Measurements from ENCODE around the gene PRR18. TPM values are rescaled to one million over a fixed set of nuclear protein-coding genes. Genes with fewer than 3 reads are reported as not detected.

The PRR18 gene
- total RNA-seq, 2 experiments from 2014 or later = not detected

GRCh38 chr6:166312832-166313231 lies 4.6 kb upstream of the PRR18 start:
- ATAC-seq = no peak
- H3K4me1 Mint-ChIP-seq (ENCODE audit: low read depth) = peaks cover 1% of the 10 kb centered on the region
- H3K4me3 Mint-ChIP-seq = no peak overlapping the region
- ChIA-PET POLR2A (no interaction called here), CTCF (interaction anchor here (0.7 to 2.9 kb wide), 24 partner anchors 9 to 315 kb away, joined by 3 to 55 read pairs (median 6); no protein-coding TSS in a partner anchor)
- H3K27me3 Mint-ChIP-seq (ENCODE audit: low read depth) = peaks cover 34% of the 10 kb centered on the region
- no peaks in the 10 kb centered on the region for H3K36me3 Mint-ChIP-seq (ENCODE audit: low read depth)
- no peak overlapping the region for H3K27ac Mint-ChIP-seq
- DNase-seq = no peak
- no peaks in the 10 kb centered on the region for H3K9me3 Mint-ChIP-seq (ENCODE audit: insufficient read depth)

- H3K36me3 Mint-ChIP-seq (ENCODE audit: low read depth) = no peaks in the 10 kb centered on the region
- no peak overlapping the region for H3K4me3 Mint-ChIP-seq
- POLR2A ChIA-PET = no interaction called here
- ATAC-seq (no peak), DNase-seq (no peak)
- H3K27ac Mint-ChIP-seq = no peak overlapping the region
- peaks cover 1% of the 10 kb centered on the region for H3K4me1 Mint-ChIP-seq (ENCODE audit: low read depth)
- peaks cover 44% of the 10 kb centered on the region for H3K27me3 Mint-ChIP-seq (ENCODE audit: low read depth)
- H3K9me3 Mint-ChIP-seq (ENCODE audit: insufficient read depth) = no peaks in the 10 kb centered on the region
- CTCF ChIA-PET = interaction anchor here (1.0 to 3.6 kb wide), 4 partner anchors 60 to 90 kb away, joined by 3 to 24 read pairs (median 12); no protein-coding TSS in a partner anchor
These were observed 2.4 kb upstream of the PRR18 start for GRCh38 chr6:166310634-166311033.

DNA sequence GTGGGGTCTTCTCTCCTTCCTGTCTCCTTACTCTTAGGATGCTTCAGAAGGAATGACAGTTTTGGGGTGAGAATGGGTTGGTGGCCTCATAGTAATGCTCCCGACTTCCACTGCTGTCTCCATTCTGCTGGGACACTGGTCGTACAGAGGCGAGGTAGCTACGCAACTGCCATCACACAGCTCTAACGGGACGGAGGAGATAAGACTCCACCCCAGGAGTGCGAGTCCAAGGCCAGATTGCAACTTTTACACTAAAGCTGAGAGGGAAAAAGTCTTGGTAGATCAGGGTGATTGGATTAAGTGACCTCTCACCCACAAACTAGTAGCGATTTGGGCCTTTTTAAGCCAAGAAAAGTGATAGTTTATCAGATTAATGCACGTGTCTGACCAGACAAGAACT lies 1.8 kb upstream of the PRR18 start:
- CTCF ChIA-PET = interaction anchor here (1.0 to 3.6 kb wide), 4 partner anchors 59 to 91 kb away, joined by 3 to 24 read pairs (median 12); no protein-coding TSS in a partner anchor
- Mint-ChIP-seq H3K36me3 (ENCODE audit: low read depth) (no peaks in the 10 kb centered on the region), H3K9me3 (ENCODE audit: insufficient read depth) (no peaks in the 10 kb centered on the region), H3K4me3 (no peak overlapping the region), H3K4me1 (ENCODE audit: low read depth) (peaks cover 1% of the 10 kb centered on the region), H3K27ac (no peak overlapping the region), H3K27me3 (ENCODE audit: low read depth) (peaks cover 49% of the 10 kb centered on the region)
- POLR2A ChIA-PET = no interaction called here
- no peak for ATAC-seq
- DNase-seq = no peak

GRCh38 chr6:166308769-166309589 lies 787 bp upstream of the PRR18 start:
- Mint-ChIP-seq H3K4me3 (no peak overlapping the region), H3K36me3 (ENCODE audit: low read depth) (no peaks in the 10 kb centered on the region), H3K27ac (no peak overlapping the region), H3K9me3 (ENCODE audit: insufficient read depth) (no peaks in the 10 kb centered on the region), H3K27me3 (ENCODE audit: low read depth) (peaks cover 53% of the 10 kb centered on the region), H3K4me1 (ENCODE audit: low read depth) (peaks cover 1% of the 10 kb centered on the region)
- no peak for DNase-seq
- ATAC-seq = no peak
- CTCF ChIA-PET = interaction anchor here (1.5 to 3.6 kb wide), 3 partner anchors 12 to 92 kb away, joined by 3 to 21 read pairs (median 6); no protein-coding TSS in a partner anchor
- POLR2A ChIA-PET = interaction anchor here (0.7 kb wide), 1 partner anchor 61 kb away, joined by 3 read pairs; no protein-coding TSS in a partner anchor

DNA sequence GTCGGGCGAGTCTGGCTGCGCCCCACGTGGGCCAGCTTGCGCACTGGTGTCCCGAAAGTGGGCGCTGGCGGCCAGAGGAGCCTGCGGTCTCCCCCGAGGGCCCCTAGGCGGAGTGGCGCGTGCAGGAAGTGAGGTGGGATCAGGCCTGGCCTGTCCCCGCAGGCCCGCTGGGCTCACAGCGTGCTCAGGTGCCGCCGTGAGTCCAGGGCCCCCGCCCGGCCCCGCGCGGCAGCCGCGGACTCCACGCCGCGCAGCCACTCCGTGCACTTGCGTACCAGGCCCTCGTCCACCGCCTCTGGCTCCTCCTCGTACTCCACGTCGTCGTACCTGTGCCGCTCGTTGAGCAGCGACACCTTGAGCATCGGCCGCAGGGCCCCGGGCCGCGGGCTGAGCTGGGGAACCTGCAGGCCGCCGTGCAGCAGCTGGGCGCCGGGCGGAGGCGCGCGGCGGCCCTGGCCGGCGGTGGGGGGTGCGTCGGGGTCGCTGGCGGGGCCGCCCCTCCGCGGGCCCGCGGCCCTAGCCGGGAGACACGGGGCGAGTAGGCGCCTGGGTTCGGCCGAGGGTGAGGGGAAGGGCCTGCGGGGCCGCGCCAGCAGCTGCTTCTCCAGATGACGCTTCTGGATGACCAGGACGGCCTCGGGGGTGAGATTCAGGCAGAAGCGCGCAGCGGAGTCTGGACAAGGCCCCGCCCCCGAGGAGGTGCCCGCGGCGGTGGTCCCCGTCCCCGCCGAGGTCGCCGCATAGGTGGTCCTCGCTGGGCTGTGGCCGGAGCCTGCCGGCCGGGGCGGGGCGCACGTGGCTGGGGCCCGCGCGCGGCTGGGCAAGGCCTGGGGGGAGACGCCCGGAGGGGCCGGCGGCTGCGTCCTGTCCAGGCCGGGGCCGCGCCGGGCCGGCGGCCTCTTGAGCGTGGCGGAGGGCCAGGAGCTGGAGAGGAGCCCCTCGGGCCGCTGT lies 835 bp downstream of the PRR18 start:
- Mint-ChIP-seq H3K9me3 (ENCODE audit: insufficient read depth) (no peaks in the 10 kb centered on the region), H3K36me3 (ENCODE audit: low read depth) (no peaks in the 10 kb centered on the region), H3K4me3 (no peak overlapping the region), H3K27ac (no peak overlapping the region), H3K27me3 (ENCODE audit: low read depth) (peaks cover 57% of the 10 kb centered on the region), H3K4me1 (ENCODE audit: low read depth) (no peaks in the 10 kb centered on the region)
- ATAC-seq = peak; percentile 45
- DNase-seq = no peak
- ChIA-PET POLR2A (no interaction called here), CTCF (interaction anchor here (1.5 to 1.9 kb wide), 3 partner anchors 13 to 94 kb away, joined by 3 to 6 read pairs (median 4); no protein-coding TSS in a partner anchor)

GRCh38 chr6:166306378-166307081 lies 1.7 kb downstream of the PRR18 start:
- DNase-seq = no peak
- no peak overlapping the region for H3K27ac Mint-ChIP-seq
- ATAC-seq = peak; percentile 21
- H3K9me3 Mint-ChIP-seq (ENCODE audit: insufficient read depth) = no peaks in the 10 kb centered on the region
- no peak overlapping the region for H3K4me3 Mint-ChIP-seq
- no peaks in the 10 kb centered on the region for H3K36me3 Mint-ChIP-seq (ENCODE audit: low read depth)
- H3K27me3 Mint-ChIP-seq (ENCODE audit: low read depth) = peaks cover 61% of the 10 kb centered on the region
- ChIA-PET POLR2A (no interaction called here), CTCF (interaction anchor here (0.6 to 1.9 kb wide), 2 partner anchors 52 to 95 kb away, joined by 3 to 4 read pairs; no protein-coding TSS in a partner anchor)
- no peaks in the 10 kb centered on the region for H3K4me1 Mint-ChIP-seq (ENCODE audit: low read depth)

GRCh38 chr6:166305562-166306117 lies 2.6 kb downstream of the PRR18 start:
- Mint-ChIP-seq H3K27ac (no peak overlapping the region), H3K9me3 (ENCODE audit: insufficient read depth) (no peaks in the 10 kb centered on the region), H3K4me1 (ENCODE audit: low read depth) (no peaks in the 10 kb centered on the region), H3K27me3 (ENCODE audit: low read depth) (peaks cover 59% of the 10 kb centered on the region), H3K36me3 (ENCODE audit: low read depth) (no peaks in the 10 kb centered on the region), H3K4me3 (no peak overlapping the region)
- ATAC-seq (no peak), DNase-seq (no peak)
- ChIA-PET POLR2A (no interaction called here), CTCF (interaction anchor here (0.6 to 1.9 kb wide), 2 partner anchors 53 to 95 kb away, joined by 3 to 4 read pairs; no protein-coding TSS in a partner anchor)

- H3K4me3 Mint-ChIP-seq = no peak overlapping the region
- H3K27me3 Mint-ChIP-seq (ENCODE audit: low read depth) = peaks cover 47% of the 10 kb centered on the region
- DNase-seq (no peak), ATAC-seq (no peak)
- no peaks in the 10 kb centered on the region for H3K4me1 Mint-ChIP-seq (ENCODE audit: low read depth)
- ChIA-PET POLR2A (no interaction called here), CTCF (interaction anchor here (0.8 to 1.7 kb wide), 4 partner anchors 9 to 86 kb away, joined by 3 to 7 read pairs (median 4); no protein-coding TSS in a partner anchor)
- no peaks in the 10 kb centered on the region for H3K36me3 Mint-ChIP-seq (ENCODE audit: low read depth)
- no peaks in the 10 kb centered on the region for H3K9me3 Mint-ChIP-seq (ENCODE audit: insufficient read depth)
- no peak overlapping the region for H3K27ac Mint-ChIP-seq
These were observed 4.1 kb downstream of the PRR18 start for GRCh38 chr6:166304106-166304505.

- Mint-ChIP-seq H3K36me3 (ENCODE audit: low read depth) (no peaks in the 10 kb centered on the region), H3K4me1 (ENCODE audit: low read depth) (no peaks in the 10 kb centered on the region), H3K27ac (no peak overlapping the region), H3K9me3 (ENCODE audit: insufficient read depth) (no peaks in the 10 kb centered on the region), H3K4me3 (no peak overlapping the region), H3K27me3 (ENCODE audit: low read depth) (peaks cover 46% of the 10 kb centered on the region)
- no peak for DNase-seq
- ChIA-PET POLR2A (no interaction called here), CTCF (interaction anchor here (1.6 kb wide), 1 partner anchor 11 kb away, joined by 7 read pairs; no protein-coding TSS in a partner anchor)
- no peak for ATAC-seq
These were observed 6.3 kb downstream of the PRR18 start for GRCh38 chr6:166301611-166302529.

- CTCF ChIA-PET = interaction anchor here (0.7 to 1.6 kb wide), 2 partner anchors 12 to 24 kb away, joined by 3 to 7 read pairs; no protein-coding TSS in a partner anchor
These were observed 7.7 kb downstream of the PRR18 start for GRCh38 chr6:166300357-166300987.

More at GRCh38 chr6:166300357-166300987, 7.7 kb downstream of the PRR18 start:
- no peak overlapping the region for H3K4me3 Mint-ChIP-seq
- H3K9me3 Mint-ChIP-seq (ENCODE audit: insufficient read depth) = no peaks in the 10 kb centered on the region
- peaks cover 41% of the 10 kb centered on the region for H3K27me3 Mint-ChIP-seq (ENCODE audit: low read depth)
- POLR2A ChIA-PET = no interaction called here
- no peak overlapping the region for H3K27ac Mint-ChIP-seq
- no peaks in the 10 kb centered on the region for H3K4me1 Mint-ChIP-seq (ENCODE audit: low read depth)
- ATAC-seq (no peak), DNase-seq (no peak)
- no peaks in the 10 kb centered on the region for H3K36me3 Mint-ChIP-seq (ENCODE audit: low read depth)
